ENCODE results near the gene UROC1. TPM values are rescaled to one million over a fixed set of nuclear protein-coding genes. Genes with fewer than 3 reads are reported as not detected.

The UROC1 gene
- total RNA-seq, 1 experiment from 2014 or later = not detected

DNA sequence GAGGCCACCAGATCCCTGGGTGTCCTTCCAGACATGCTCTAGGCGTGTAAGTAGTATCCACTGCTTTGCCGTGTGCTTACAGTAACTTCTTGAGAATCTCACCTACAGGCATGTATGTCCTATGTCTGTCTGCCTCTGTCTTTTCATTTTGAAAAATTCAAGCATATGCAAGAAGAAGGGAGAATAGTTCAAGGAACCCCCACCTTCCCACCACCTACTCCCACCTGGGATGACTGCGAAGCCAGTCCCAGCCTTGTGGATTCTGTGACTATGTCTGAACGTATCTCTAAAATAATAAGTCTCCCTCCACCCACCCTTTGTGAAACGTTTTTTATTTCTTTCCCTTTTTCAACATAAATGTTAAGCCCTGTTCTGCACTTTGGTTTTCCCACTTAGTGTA is 21.4 kb upstream of the UROC1 start:
- ATAC-seq (no peak), DNase-seq (ENCODE audit: low read depth, low spot score) (no peak)
- ChIA-PET POLR2A (no interaction called here), RAD21 (ENCODE audit: low non-redundant PET in 1 of 2, low total read pairs in 2 of 2, uncharacterized antibody in 2 of 2, unreplicated experiment in 2 of 2) (no interaction called here), CTCF (no interaction called here)
- no peaks in the 10 kb centered on the region for H3K79me2 ChIP-seq (ENCODE audit: insufficient read depth, low read length)
- H4K20me1 ChIP-seq (ENCODE audit: insufficient read depth) = no peaks in the 10 kb centered on the region
- H3K4me1 ChIP-seq (ENCODE audit: control insufficient read depth in 1 of 2, insufficient read depth in 2 of 2, low read length in 2 of 2) = peaks cover 12 to 15% of the 10 kb centered on the region in 2 experiments; a peak in 3 of 4 replicates
- no peaks in the 10 kb centered on the region for H3K9me2 ChIP-seq (ENCODE audit: insufficient read depth)
- H3K36me3 ChIP-seq (ENCODE audit: control insufficient read depth in 1 of 2, insufficient read depth in 2 of 2, low read length in 2 of 2) = no peaks in the 10 kb centered on the region
- no peak overlapping the region for H3K4me3 ChIP-seq (replicated peaks in 1 of 2; ENCODE audit: low read depth in 1 of 2, low read length in 2 of 2)
- no peak overlapping the region for H3K27ac ChIP-seq (ENCODE audit: low read depth, low read length)
- H3K27me3 ChIP-seq (ENCODE audit: insufficient read depth, low read length) = peaks cover 25% of the 10 kb centered on the region
- H3K9ac ChIP-seq (ENCODE audit: low read length) = no peak overlapping the region
- no peaks in the 10 kb centered on the region for H3K9me3 ChIP-seq (ENCODE audit: control insufficient read depth in 1 of 2, insufficient read depth in 1 of 2, low read depth in 1 of 2, low read length in 2 of 2)
- BruUV-seq (replicated peaks) = no TSS peak
- H3K4me2 ChIP-seq (ENCODE audit: low read length) = no peak overlapping the region
- TF ChIP-seq MAX (IDR thresholded peaks at IDR 0.05) (no peak), SP1 (IDR thresholded peaks at IDR 0.05; ENCODE audit: low read depth) (no peak), ZNF274 (IDR thresholded peaks at IDR 0.05; ENCODE audit: low read depth, low read length) (no peak), ZFX (IDR thresholded peaks at IDR 0.05) (no peak), YY1 (IDR thresholded peaks at IDR 0.05; ENCODE audit: extremely low read depth, insufficient replicate concordance, low read depth, low read length) (no peak)
- TF ChIP-seq, protein P1, sequence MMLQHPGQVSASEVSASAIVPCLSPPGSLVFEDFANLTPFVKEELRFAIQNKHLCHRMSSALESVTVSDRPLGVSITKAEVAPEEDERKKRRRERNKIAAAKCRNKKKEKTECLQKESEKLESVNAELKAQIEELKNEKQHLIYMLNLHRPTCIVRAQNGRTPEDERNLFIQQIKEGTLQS (IDR thresholded peaks at IDR 0.05) = no peak
- intact Hi-C loops (cut with micrococcal nuclease) = no loop called here
- no peak overlapping the region for H2AFZ ChIP-seq (ENCODE audit: low read depth, low read length, poor library complexity, severe bottlenecking)

DNA sequence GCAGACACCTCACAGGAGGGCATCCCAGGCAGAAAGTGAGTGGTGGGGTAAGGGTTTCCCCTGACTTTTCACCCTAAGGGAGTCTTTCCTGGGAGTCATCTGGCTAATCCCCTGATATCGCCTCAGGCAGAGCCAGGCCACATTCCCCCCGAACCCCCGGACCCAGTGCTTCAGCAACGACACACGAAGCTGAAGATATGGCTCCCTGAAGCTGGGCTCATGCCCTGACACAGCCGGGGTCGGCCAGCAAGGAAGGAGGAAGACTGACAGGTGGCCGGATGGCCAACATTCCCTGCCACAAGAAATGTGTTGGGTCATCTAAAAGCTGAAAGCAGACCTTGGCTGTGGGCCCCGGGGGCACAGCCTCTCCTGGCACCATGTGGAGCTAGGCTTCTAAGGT is 20.7 kb upstream of the UROC1 start:
- Histone ChIP-seq H3K4me3 (replicated peaks in 1 of 2; ENCODE audit: low read depth in 1 of 2, low read length in 2 of 2) (no peak overlapping the region), H3K4me1 (ENCODE audit: control insufficient read depth in 1 of 2, insufficient read depth in 2 of 2, low read length in 2 of 2) (peaks cover 12 to 15% of the 10 kb centered on the region in 2 experiments; a peak in 3 of 4 replicates), H3K79me2 (ENCODE audit: insufficient read depth, low read length) (no peaks in the 10 kb centered on the region), H3K27me3 (ENCODE audit: insufficient read depth, low read length) (peaks cover 31% of the 10 kb centered on the region), H3K36me3 (ENCODE audit: control insufficient read depth in 1 of 2, insufficient read depth in 2 of 2, low read length in 2 of 2) (no peaks in the 10 kb centered on the region), H4K20me1 (ENCODE audit: insufficient read depth) (no peaks in the 10 kb centered on the region), H3K9me2 (ENCODE audit: insufficient read depth) (no peaks in the 10 kb centered on the region), H3K4me2 (ENCODE audit: low read length) (no peak overlapping the region), H3K9me3 (ENCODE audit: control insufficient read depth in 1 of 2, insufficient read depth in 1 of 2, low read depth in 1 of 2, low read length in 2 of 2) (no peaks in the 10 kb centered on the region), H2AFZ (ENCODE audit: low read depth, low read length, poor library complexity, severe bottlenecking) (no peak overlapping the region), H3K27ac (ENCODE audit: low read depth, low read length) (no peak overlapping the region), H3K9ac (ENCODE audit: low read length) (no peak overlapping the region)
- DNase-seq (ENCODE audit: low read depth, low spot score) = no peak
- ChIA-PET RAD21 (ENCODE audit: low non-redundant PET in 1 of 2, low total read pairs in 2 of 2, uncharacterized antibody in 2 of 2, unreplicated experiment in 2 of 2) (no interaction called here), POLR2A (no interaction called here), CTCF (no interaction called here)
- ATAC-seq = no peak
- no TSS peak for BruUV-seq (replicated peaks)
- intact Hi-C loops (cut with micrococcal nuclease) = no loop called here
- TF ChIP-seq EZH2 (IDR thresholded peaks at IDR 0.05) (no peak), FOSL1 (IDR thresholded peaks at IDR 0.05; ENCODE audit: low read depth) (no peak), POLR2A (IDR thresholded peaks at IDR 0.05; ENCODE audit: borderline replicate concordance, extremely low read depth, insufficient read depth, insufficient read length) (no peak), SP1 (IDR thresholded peaks at IDR 0.05; ENCODE audit: low read depth) (no peak), RAD21 (IDR thresholded peaks at IDR 0.05; ENCODE audit: low read depth) (no peak), ELF1 (IDR thresholded peaks at IDR 0.05; ENCODE audit: borderline replicate concordance, low read depth) (no peak)
- TF ChIP-seq, protein P2, sequence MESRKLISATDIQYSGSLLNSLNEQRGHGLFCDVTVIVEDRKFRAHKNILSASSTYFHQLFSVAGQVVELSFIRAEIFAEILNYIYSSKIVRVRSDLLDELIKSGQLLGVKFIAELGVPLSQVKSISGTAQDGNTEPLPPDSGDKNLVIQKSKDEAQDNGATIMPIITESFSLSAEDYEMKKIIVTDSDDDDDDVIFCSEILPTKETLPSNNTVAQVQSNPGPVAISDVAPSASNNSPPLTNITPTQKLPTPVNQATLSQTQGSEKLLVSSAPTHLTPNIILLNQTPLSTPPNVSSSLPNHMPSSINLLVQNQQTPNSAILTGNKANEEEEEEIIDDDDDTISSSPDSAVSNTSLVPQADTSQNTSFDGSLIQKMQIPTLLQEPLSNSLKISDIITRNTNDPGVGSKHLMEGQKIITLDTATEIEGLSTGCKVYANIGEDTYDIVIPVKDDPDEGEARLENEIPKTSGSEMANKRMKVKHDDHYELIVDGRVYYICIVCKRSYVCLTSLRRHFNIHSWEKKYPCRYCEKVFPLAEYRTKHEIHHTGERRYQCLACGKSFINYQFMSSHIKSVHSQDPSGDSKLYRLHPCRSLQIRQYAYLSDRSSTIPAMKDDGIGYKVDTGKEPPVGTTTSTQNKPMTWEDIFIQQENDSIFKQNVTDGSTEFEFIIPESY (IDR thresholded peaks at IDR 0.05; ENCODE audit: extremely low read depth, insufficient replicate concordance, low read length) = no peak

Data from HCT116 (cell line).